Central memory CD8-positive, alpha-beta T cell (primary cell): ENCODE measurements around the gene FBXO40.

Experiments used
- ATAC-seq: fragments of 150-1000 bp; cut with Tn5 transposase; replicated peaks from 2 replicates; pipeline ENCODE4 v1.10.0; 2022; ENCODE audit warnings: mild to moderate bottlenecking, moderate FRiP score, moderate number of reproducible peaks; ENCODE audit not compliant: poor library complexity, severe bottlenecking; ENCODE audit errors: extremely low read depth
- DNase-seq, 2 donors: peaks; one replicate each; pipeline ENCODE4 v3.0.0; 2021; ENCODE audit warnings: low spot score in 2 of 2
- H3K27ac Mint-ChIP-seq: one replicate; pipeline ENCODE4 v1.8.0; 2022; ENCODE audit warnings: low read depth, mild to moderate bottlenecking, moderate library complexity, mixed read lengths
- H3K27me3 Mint-ChIP-seq: one replicate; pipeline ENCODE4 v1.8.0; 2022; ENCODE audit warnings: mixed read lengths
- H3K36me3 Mint-ChIP-seq: one replicate; pipeline ENCODE4 v1.8.0; 2022; ENCODE audit warnings: mild to moderate bottlenecking, moderate library complexity, mixed read lengths; ENCODE audit not compliant: insufficient read depth
- H3K4me1 Mint-ChIP-seq: one replicate; pipeline ENCODE4 v1.8.0; 2022; ENCODE audit warnings: mixed read lengths
- H3K4me3 Mint-ChIP-seq: one replicate; pipeline ENCODE4 v1.8.0; 2022; ENCODE audit warnings: mild to moderate bottlenecking, moderate library complexity, mixed read lengths
- H3K9me3 Mint-ChIP-seq: one replicate; pipeline ENCODE4 v1.8.0; 2022; ENCODE audit warnings: mixed read lengths

Gene FBXO40

GRCh38 chr3:121627211-121627610 lies 34.0 kb downstream of the FBXO40 start:
- Mint-ChIP-seq H3K27ac (no peak overlapping the region), H3K9me3 (no peaks in the 10 kb centered on the region), H3K27me3 (peaks cover 3% of the 10 kb centered on the region)

GRCh38 chr3:121627622-121628021 lies 34.4 kb downstream of the FBXO40 start:
- Mint-ChIP-seq H3K36me3 (peaks cover 28% of the 10 kb centered on the region), H3K4me3 (no peak overlapping the region), H3K27ac (no peak overlapping the region), H3K9me3 (no peaks in the 10 kb centered on the region), H3K4me1 (peaks cover 4% of the 10 kb centered on the region), H3K27me3 (no peaks in the 10 kb centered on the region)
- no peak for ATAC-seq
- no peak for DNase-seq

More at GRCh38 chr3:121627211-121627610, 34.0 kb downstream of the FBXO40 start:
- no peak overlapping the region for H3K4me3 Mint-ChIP-seq
- DNase-seq, result no peak
- no peak for ATAC-seq
- H3K36me3 Mint-ChIP-seq, result peaks cover 25% of the 10 kb centered on the region
- H3K4me1 Mint-ChIP-seq, result peaks cover 4% of the 10 kb centered on the region

GRCh38 chr3:121629601-121630000 lies 36.4 kb downstream of the FBXO40 start:
- no peak for DNase-seq
- H3K27ac Mint-ChIP-seq, result no peak overlapping the region
- H3K9me3 Mint-ChIP-seq, result no peaks in the 10 kb centered on the region
- no peak overlapping the region for H3K4me3 Mint-ChIP-seq
- no peak for ATAC-seq
- H3K27me3 Mint-ChIP-seq, result no peaks in the 10 kb centered on the region
- peaks cover 4% of the 10 kb centered on the region for H3K4me1 Mint-ChIP-seq
- H3K36me3 Mint-ChIP-seq, result peaks cover 40% of the 10 kb centered on the region

GRCh38 chr3:121630355-121630754 lies 37.2 kb downstream of the FBXO40 start:
- Mint-ChIP-seq H3K36me3 (peaks cover 47% of the 10 kb centered on the region), H3K27ac (peak overlapping the region; percentile 44), H3K4me1 (peaks cover 4% of the 10 kb centered on the region)

DNA sequence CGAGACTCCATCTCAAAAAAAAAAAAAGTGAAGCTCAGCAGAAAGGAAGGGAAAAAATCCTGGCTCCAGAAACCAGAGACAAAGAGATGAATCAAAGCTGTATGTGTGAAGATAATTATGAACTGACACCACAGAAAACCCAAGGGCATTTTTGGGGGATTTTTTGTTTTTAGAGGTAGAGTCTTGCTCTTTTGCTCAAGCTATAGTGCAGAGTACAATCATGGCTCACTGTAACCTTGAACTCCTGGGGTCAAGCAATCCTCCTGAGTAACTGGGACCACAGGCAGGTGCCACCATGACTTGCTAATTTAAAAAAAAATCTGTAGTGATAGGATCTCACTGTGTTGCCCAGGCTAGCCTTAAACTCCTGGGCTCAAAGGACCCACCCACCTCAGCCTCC lies 44.7 kb downstream of the FBXO40 start:
- Mint-ChIP-seq H3K4me3 (no peak overlapping the region), H3K27ac (peak overlapping the region; percentile 24), H3K9me3 (no peaks in the 10 kb centered on the region), H3K36me3 (peaks cover 89% of the 10 kb centered on the region), H3K4me1 (peaks cover 27% of the 10 kb centered on the region), H3K27me3 (no peaks in the 10 kb centered on the region)
- DNase-seq, result no peak
- no peak for ATAC-seq

More at GRCh38 chr3:121630355-121630754, 37.2 kb downstream of the FBXO40 start:
- no peak overlapping the region for H3K4me3 Mint-ChIP-seq
- no peaks in the 10 kb centered on the region for H3K27me3 Mint-ChIP-seq
- ATAC-seq, result no peak
- DNase-seq, result no peak
- H3K9me3 Mint-ChIP-seq, result no peaks in the 10 kb centered on the region

- H3K4me3 Mint-ChIP-seq, result no peak overlapping the region
- ATAC-seq (no peak), DNase-seq (no peak)
- no peaks in the 10 kb centered on the region for H3K9me3 Mint-ChIP-seq
- H3K4me1 Mint-ChIP-seq, result peaks cover 27% of the 10 kb centered on the region
- peaks cover 92% of the 10 kb centered on the region for H3K36me3 Mint-ChIP-seq
- H3K27me3 Mint-ChIP-seq, result no peaks in the 10 kb centered on the region
- H3K27ac Mint-ChIP-seq, result peak overlapping the region; percentile 82
Measured at GRCh38 chr3:121641127-121641526, 47.9 kb downstream of the FBXO40 start.

- Mint-ChIP-seq H3K9me3 (no peaks in the 10 kb centered on the region), H3K4me3 (no peak overlapping the region), H3K27me3 (no peaks in the 10 kb centered on the region), H3K4me1 (peaks cover 27% of the 10 kb centered on the region), H3K27ac (no peak overlapping the region), H3K36me3 (peaks cover 84% of the 10 kb centered on the region)
- no peak for ATAC-seq
- DNase-seq, result no peak
Measured at GRCh38 chr3:121642601-121643314, 49.6 kb downstream of the FBXO40 start.

- DNase-seq (no peak), ATAC-seq (no peak)
- Mint-ChIP-seq H3K27ac (peak overlapping the region; percentile 5), H3K27me3 (no peaks in the 10 kb centered on the region), H3K9me3 (no peaks in the 10 kb centered on the region), H3K4me3 (no peak overlapping the region), H3K36me3 (peaks cover 71% of the 10 kb centered on the region), H3K4me1 (peaks cover 16% of the 10 kb centered on the region)
Measured at GRCh38 chr3:121645054-121645453, 51.9 kb downstream of the FBXO40 start.

DNA sequence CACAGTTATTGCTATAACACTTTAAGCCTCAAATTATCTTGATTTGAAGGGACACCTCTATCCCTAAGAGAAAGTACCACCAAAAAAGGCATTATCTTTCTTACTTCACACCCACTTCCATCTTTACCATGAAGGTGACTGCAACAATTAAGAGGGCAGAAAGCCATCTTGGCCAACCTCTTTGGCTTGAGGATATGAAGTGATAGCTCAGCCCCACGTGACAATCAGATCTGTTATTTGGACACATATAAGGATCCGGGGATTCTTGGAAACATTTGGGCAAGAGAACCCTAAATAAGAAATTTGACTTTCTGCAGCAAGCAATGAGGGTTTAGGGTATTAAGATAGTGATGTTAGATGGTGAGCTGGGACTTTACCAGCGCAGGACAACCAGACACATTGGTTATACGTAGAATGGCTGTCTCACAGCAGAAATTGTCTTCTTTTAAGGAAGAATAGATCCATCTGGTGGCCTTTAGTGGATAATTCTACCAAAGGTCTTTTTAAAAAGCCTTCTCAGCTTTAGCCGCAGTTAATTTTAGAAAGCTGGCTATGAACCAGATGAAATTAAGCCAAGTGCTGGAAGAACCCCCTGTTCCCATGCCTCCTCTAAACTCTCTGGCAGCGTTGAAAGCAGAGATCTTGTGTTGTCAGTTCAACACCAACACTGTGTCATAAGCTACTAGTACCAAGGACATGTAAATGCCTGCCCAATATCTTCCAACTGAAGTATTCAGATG lies 55.2 kb downstream of the FBXO40 start:
- DNase-seq (no peak), ATAC-seq (no peak)
- H3K27me3 Mint-ChIP-seq, result no peaks in the 10 kb centered on the region
- peaks cover 26% of the 10 kb centered on the region for H3K4me1 Mint-ChIP-seq
- H3K9me3 Mint-ChIP-seq, result no peaks in the 10 kb centered on the region
- H3K27ac Mint-ChIP-seq, result no peak overlapping the region
- H3K36me3 Mint-ChIP-seq, result peaks cover 62% of the 10 kb centered on the region
- H3K4me3 Mint-ChIP-seq, result no peak overlapping the region

DNA sequence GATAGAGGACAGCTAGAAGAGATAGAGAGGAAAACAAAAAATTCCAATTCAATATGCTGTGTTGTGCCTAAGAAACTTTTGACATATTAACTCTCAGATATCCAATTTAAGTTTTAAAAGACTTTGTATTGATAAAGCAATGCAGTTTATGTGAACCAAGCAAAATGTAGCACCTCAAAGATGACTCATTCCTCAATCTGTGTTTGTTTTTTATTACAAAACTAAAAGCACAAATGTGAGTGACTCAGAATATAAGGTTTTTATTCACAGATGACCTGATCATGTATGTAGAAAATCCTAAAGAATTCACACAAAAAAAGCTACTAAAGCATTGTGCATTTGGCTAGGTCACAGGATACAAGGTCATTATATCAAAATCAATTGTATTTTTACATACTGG lies 56.5 kb downstream of the FBXO40 start:
- Mint-ChIP-seq H3K9me3 (no peaks in the 10 kb centered on the region), H3K27ac (no peak overlapping the region), H3K4me3 (no peak overlapping the region), H3K36me3 (peaks cover 55% of the 10 kb centered on the region), H3K4me1 (peaks cover 36% of the 10 kb centered on the region), H3K27me3 (no peaks in the 10 kb centered on the region)
- no peak for ATAC-seq
- DNase-seq, result no peak

DNA sequence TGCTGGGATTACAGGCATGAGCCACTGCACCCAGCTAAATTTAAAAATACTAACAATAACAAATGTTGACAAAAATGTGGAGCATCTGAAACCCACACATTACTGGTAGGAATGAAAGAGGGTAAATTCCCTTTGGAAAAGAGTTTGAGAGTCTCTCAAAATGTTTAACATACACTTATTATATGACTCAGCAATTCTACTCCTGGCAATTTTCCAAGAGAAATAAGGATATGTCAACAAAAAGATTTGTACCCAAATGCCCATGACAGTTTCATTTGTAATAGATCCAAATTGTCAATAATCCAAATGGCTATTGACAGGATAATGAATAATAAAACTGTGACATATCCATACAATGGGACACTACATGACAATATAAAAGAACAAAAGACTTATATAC lies 58.5 kb downstream of the FBXO40 start:
- Mint-ChIP-seq H3K36me3 (peaks cover 60% of the 10 kb centered on the region), H3K4me3 (no peak overlapping the region), H3K9me3 (no peaks in the 10 kb centered on the region), H3K27me3 (no peaks in the 10 kb centered on the region), H3K27ac (no peak overlapping the region), H3K4me1 (peaks cover 48% of the 10 kb centered on the region)
- no peak for DNase-seq
- no peak for ATAC-seq

- no peaks in the 10 kb centered on the region for H3K27me3 Mint-ChIP-seq
- no peak for DNase-seq
- ATAC-seq, result peak; percentile 83
- peaks cover 67% of the 10 kb centered on the region for H3K36me3 Mint-ChIP-seq
- H3K27ac Mint-ChIP-seq, result peak overlapping the region; percentile 75
- peaks cover 74% of the 10 kb centered on the region for H3K4me1 Mint-ChIP-seq
- no peaks in the 10 kb centered on the region for H3K9me3 Mint-ChIP-seq
- peak overlapping the region; percentile 52 for H3K4me3 Mint-ChIP-seq
Measured at GRCh38 chr3:121654493-121655385, 61.6 kb downstream of the FBXO40 start.
